CD4-positive, CD25-positive, alpha-beta regulatory T cell (primary cell): ENCODE measurements around the gene TTC39A. TPM values are rescaled to one million over a fixed set of nuclear protein-coding genes. Genes with fewer than 3 reads are reported as not detected.
A peak's percentile ranks its signal among the peaks of the same experiment; 100 is the strongest.
"Not testable (repeated sequence)": the region's sequence is repeated elsewhere in the genome, so short reads cannot be mapped to it uniquely, and the experiment has no call there.

Experiments used
- ATAC-seq, 2 donors: fragments of 150-1000 bp; cut with Tn5 transposase; one replicate each; pipeline ENCODE4 v1.10.0; 2021; ENCODE audit warnings: low read depth in 2 of 2, moderate number of reproducible peaks in 2 of 2, moderate library complexity in 1 of 2
- DNase-seq, 3 donors: peaks; one replicate each; pipeline versions ENCODE4 v3.0.0 to v3.0.0-alpha.2; 2012 to 2022; ENCODE audit warnings: mixed read lengths in 1 of 3
- H3K27ac ChIP-seq: one replicate; pipeline ENCODE4 v1.7.0; 2013; ENCODE audit warnings: mild to moderate bottlenecking, low read length; ENCODE audit not compliant: insufficient read depth, poor library complexity, severe bottlenecking
- H3K27me3 ChIP-seq: one replicate; pipeline ENCODE4 v1.7.0; 2013; ENCODE audit warnings: low read length; ENCODE audit not compliant: control insufficient read depth, insufficient read depth
- H3K36me3 ChIP-seq: one replicate; pipeline ENCODE4 v1.7.0; 2013; ENCODE audit warnings: mild to moderate bottlenecking, low read length, moderate library complexity; ENCODE audit not compliant: control insufficient read depth, insufficient read depth
- H3K4me1 ChIP-seq: 2 replicates; pipeline ENCODE4 v1.7.0; 2013; ENCODE audit warnings: mild to moderate bottlenecking, low read length; ENCODE audit not compliant: insufficient read depth, control insufficient read depth, poor library complexity, severe bottlenecking
- H3K4me3 ChIP-seq: one replicate; pipeline ENCODE4 v1.7.0; 2013; ENCODE audit warnings: low read depth, mild to moderate bottlenecking, low read length, moderate library complexity
- H3K9me3 ChIP-seq, 2 experiments: 1 replicate in 1 of 2; 2 replicates in 1 of 2; pipeline ENCODE4 v1.7.0; 2013; ENCODE audit warnings: low read length in 2 of 2, mild to moderate bottlenecking in 1 of 2, moderate library complexity in 1 of 2; ENCODE audit not compliant: control insufficient read depth in 2 of 2
- H3K27ac Mint-ChIP-seq, 3 donors: one replicate each; pipeline ENCODE4 v1.8.0; 2020 to 2022; ENCODE audit warnings: mild to moderate bottlenecking in 3 of 3, mixed read lengths in 3 of 3, moderate library complexity in 2 of 3
- H3K27me3 Mint-ChIP-seq: one replicate; pipeline ENCODE4 v1.8.0; 2022; ENCODE audit warnings: mild to moderate bottlenecking, mixed read lengths
- H3K36me3 Mint-ChIP-seq: one replicate; pipeline ENCODE4 v1.8.0; 2020; ENCODE audit warnings: mixed read lengths
- H3K4me1 Mint-ChIP-seq, 4 donors: one replicate each; pipeline ENCODE4 v1.8.0; 2020 to 2022; ENCODE audit warnings: mixed read lengths in 4 of 4, mild to moderate bottlenecking in 1 of 4
- H3K4me3 Mint-ChIP-seq, 4 donors: one replicate each; pipeline ENCODE4 v1.8.0; 2020 to 2022; ENCODE audit warnings: mild to moderate bottlenecking in 4 of 4, mixed read lengths in 4 of 4, moderate library complexity in 3 of 4
- H3K9me3 Mint-ChIP-seq, 7 donors: one replicate each; pipeline ENCODE4 v1.8.0; 2020 to 2022; ENCODE audit warnings: mixed read lengths in 7 of 7, mild to moderate bottlenecking in 3 of 7, moderate library complexity in 2 of 7
- polyA plus RNA-seq, 4 donors: library from polyadenylated mRNA; unstranded; fragments of 300-500 nt; fragmentation: Illumina TruSeq; gene quantifications; one replicate each; pipeline ENCODE4 v1.2.3, GENCODE V29; 2021
- total RNA-seq: library from RNA; stranded (reverse); gene quantifications from one replicate; pipeline ENCODE4 v1.2.3, GENCODE V29; 2022

Gene TTC39A
- total and polyA plus RNA-seq, 5 donors from 2014 or later: 0.09 TPM; not detected in 4

- not testable (repeated sequence) for H3K27ac ChIP-seq, H3K36me3 ChIP-seq, H3K27me3 Mint-ChIP-seq, ATAC-seq, H3K9me3 ChIP-seq, H3K4me1 ChIP-seq, H3K9me3 Mint-ChIP-seq, H3K36me3 Mint-ChIP-seq, H3K27ac Mint-ChIP-seq, DNase-seq, H3K4me3 ChIP-seq, H3K4me3 Mint-ChIP-seq, H3K27me3 ChIP-seq
- peaks cover 19 to 60% (median 37%) of the 10 kb centered on the region in 4 donors for H3K4me1 Mint-ChIP-seq
Measured at GRCh38 chr1:51251165-51251564, 79.2 kb downstream of the TTC39A start.

GRCh38 chr1:51250729-51251128, 79.6 kb downstream of the TTC39A start:
- H3K4me3 ChIP-seq, H3K27ac ChIP-seq, H3K27me3 ChIP-seq, H3K27me3 Mint-ChIP-seq, H3K9me3 ChIP-seq, H3K36me3 ChIP-seq, H3K36me3 Mint-ChIP-seq, DNase-seq, H3K27ac Mint-ChIP-seq, H3K4me3 Mint-ChIP-seq, H3K4me1 ChIP-seq, ATAC-seq, H3K9me3 Mint-ChIP-seq: not testable (repeated sequence)
- H3K4me1 Mint-ChIP-seq: peaks cover 19 to 60% (median 38%) of the 10 kb centered on the region in 4 donors

GRCh38 chr1:51249445-51249844, 80.9 kb downstream of the TTC39A start:
- Mint-ChIP-seq H3K27me3 (no peaks in the 10 kb centered on the region), H3K4me1 (peaks cover 19 to 60% (median 40%) of the 10 kb centered on the region in 4 donors), H3K36me3 (no peaks in the 10 kb centered on the region), H3K4me3 (no peak overlapping the region), H3K9me3 (peaks cover 0 to 2% (median 0%) of the 10 kb centered on the region in 7 donors), H3K27ac (no peak overlapping the region)
- DNase-seq (no peak), ATAC-seq (no peak)
- Histone ChIP-seq H3K4me3 (no peak overlapping the region), H3K36me3 (peaks cover 3% of the 10 kb centered on the region), H3K9me3 (no peaks in the 10 kb centered on the region), H3K4me1 (peaks cover 2% of the 10 kb centered on the region), H3K27me3 (no peaks in the 10 kb centered on the region), H3K27ac (no peak overlapping the region)

GRCh38 chr1:51247499-51247898, 82.9 kb downstream of the TTC39A start:
- Mint-ChIP-seq H3K27me3 (no peaks in the 10 kb centered on the region), H3K36me3 (no peaks in the 10 kb centered on the region), H3K9me3 (peaks cover 0 to 2% (median 0%) of the 10 kb centered on the region in 7 donors), H3K27ac (peak overlapping the region in 1 of 3 donors; percentile 12), H3K4me3 (peak overlapping the region in 2 of 4 donors; percentile 13 to 41), H3K4me1 (peaks cover 23 to 63% (median 48%) of the 10 kb centered on the region in 4 donors)
- Histone ChIP-seq H3K4me1 (no peaks in the 10 kb centered on the region), H3K27ac (no peak overlapping the region), H3K4me3 (no peak overlapping the region), H3K27me3 (no peaks in the 10 kb centered on the region), H3K9me3 (no peaks in the 10 kb centered on the region), H3K36me3 (peaks cover 3% of the 10 kb centered on the region)
- no peak for DNase-seq
- no peak for ATAC-seq

- Histone ChIP-seq H3K27me3 (no peaks in the 10 kb centered on the region), H3K9me3 (no peaks in the 10 kb centered on the region), H3K36me3 (peaks cover 3% of the 10 kb centered on the region), H3K4me3 (no peak overlapping the region), H3K27ac (no peak overlapping the region), H3K4me1 (no peaks in the 10 kb centered on the region)
- DNase-seq (no peak), ATAC-seq (no peak)
- no peaks in the 10 kb centered on the region for H3K27me3 Mint-ChIP-seq
- H3K4me3 Mint-ChIP-seq: peak overlapping the region in 1 of 4 donors; percentile 41
- H3K4me1 Mint-ChIP-seq: peaks cover 18 to 60% (median 44%) of the 10 kb centered on the region in 4 donors
- H3K9me3 Mint-ChIP-seq: peaks cover 0 to 2% (median 0%) of the 10 kb centered on the region in 7 donors
- no peaks in the 10 kb centered on the region for H3K36me3 Mint-ChIP-seq
- peak overlapping the region in 1 of 3 donors; percentile 86 for H3K27ac Mint-ChIP-seq
Measured at GRCh38 chr1:51247022-51247421, 83.3 kb downstream of the TTC39A start.

GRCh38 chr1:51242546-51242945, 87.8 kb downstream of the TTC39A start:
- no peak overlapping the region for H3K27ac ChIP-seq

GRCh38 chr1:51241119-51241518, 89.2 kb downstream of the TTC39A start:
- Histone ChIP-seq H3K9me3 (no peaks in the 10 kb centered on the region), H3K27ac (no peak overlapping the region), H3K36me3 (peaks cover 3% of the 10 kb centered on the region), H3K4me1 (peaks cover 40% of the 10 kb centered on the region), H3K27me3 (no peaks in the 10 kb centered on the region), H3K4me3 (no peak overlapping the region)
- DNase-seq (peak in 1 of 3 donors; percentile 11), ATAC-seq (no peak)
- no peaks in the 10 kb centered on the region for H3K9me3 Mint-ChIP-seq
- no peaks in the 10 kb centered on the region for H3K27me3 Mint-ChIP-seq
- H3K36me3 Mint-ChIP-seq: peaks cover 8% of the 10 kb centered on the region
- peak overlapping the region in 1 of 4 donors; percentile 8 for H3K4me3 Mint-ChIP-seq
- H3K4me1 Mint-ChIP-seq: peaks cover 30 to 50% (median 39%) of the 10 kb centered on the region in 4 donors
- peak overlapping the region in 1 of 3 donors; percentile 29 for H3K27ac Mint-ChIP-seq

More at GRCh38 chr1:51242546-51242945, 87.8 kb downstream of the TTC39A start:
- H3K9me3 ChIP-seq: no peaks in the 10 kb centered on the region
- Mint-ChIP-seq H3K4me3 (peak overlapping the region in 1 of 4 donors; percentile 20), H3K9me3 (peaks cover 0 to 2% (median 0%) of the 10 kb centered on the region in 7 donors), H3K36me3 (peaks cover 8% of the 10 kb centered on the region), H3K27me3 (no peaks in the 10 kb centered on the region), H3K4me1 (peaks cover 38 to 64% (median 50%) of the 10 kb centered on the region in 4 donors), H3K27ac (no peak overlapping the region)
- H3K4me3 ChIP-seq: no peak overlapping the region
- H3K27me3 ChIP-seq: no peaks in the 10 kb centered on the region
- DNase-seq (no peak), ATAC-seq (no peak)
- peaks cover 38% of the 10 kb centered on the region for H3K4me1 ChIP-seq
- peaks cover 3% of the 10 kb centered on the region for H3K36me3 ChIP-seq

- Histone ChIP-seq H3K9me3 (no peaks in the 10 kb centered on the region), H3K27ac (no peak overlapping the region), H3K4me3 (peak overlapping the region; percentile 8), H3K4me1 (peaks cover 47% of the 10 kb centered on the region), H3K36me3 (peaks cover 3% of the 10 kb centered on the region), H3K27me3 (no peaks in the 10 kb centered on the region)
- Mint-ChIP-seq H3K4me1 (peaks cover 30 to 57% (median 39%) of the 10 kb centered on the region in 4 donors), H3K9me3 (peaks cover 0 to 2% (median 0%) of the 10 kb centered on the region in 7 donors), H3K36me3 (peaks cover 8% of the 10 kb centered on the region), H3K27ac (peak overlapping the region in 2 of 3 donors; percentile 60 to 68), H3K27me3 (no peaks in the 10 kb centered on the region), H3K4me3 (peak overlapping the region in 2 of 4 donors; percentile 61 to 78)
- ATAC-seq: no peak
- DNase-seq: no peak
Measured at GRCh38 chr1:51240084-51240483, 90.3 kb downstream of the TTC39A start.
